ENCODE data around the gene ABRACL.

DNA sequence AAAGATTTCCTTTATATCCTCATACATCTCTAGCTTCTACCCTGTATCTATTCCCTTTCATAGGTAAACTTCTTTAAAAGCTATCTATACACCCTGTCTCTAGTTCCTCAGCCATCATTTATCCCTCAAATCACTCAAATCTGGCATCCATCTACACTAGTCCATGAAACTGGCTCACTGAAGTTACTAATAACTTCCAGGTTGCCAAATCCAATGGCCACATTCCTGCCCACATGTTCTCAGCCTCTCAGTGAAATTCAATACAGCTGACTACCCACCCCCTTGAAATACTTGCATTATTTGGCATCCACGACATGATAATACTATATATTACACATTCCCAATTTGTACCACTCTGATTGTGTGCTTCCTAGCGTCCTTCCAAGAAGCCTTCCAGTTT is 49.2 kb upstream of the ABRACL start:
- no peak for TF ChIP-seq GLIS3 (CRISPR knock-in tag; IDR thresholded peaks at IDR 0.05)
- TF ChIP-seq, protein P1, sequence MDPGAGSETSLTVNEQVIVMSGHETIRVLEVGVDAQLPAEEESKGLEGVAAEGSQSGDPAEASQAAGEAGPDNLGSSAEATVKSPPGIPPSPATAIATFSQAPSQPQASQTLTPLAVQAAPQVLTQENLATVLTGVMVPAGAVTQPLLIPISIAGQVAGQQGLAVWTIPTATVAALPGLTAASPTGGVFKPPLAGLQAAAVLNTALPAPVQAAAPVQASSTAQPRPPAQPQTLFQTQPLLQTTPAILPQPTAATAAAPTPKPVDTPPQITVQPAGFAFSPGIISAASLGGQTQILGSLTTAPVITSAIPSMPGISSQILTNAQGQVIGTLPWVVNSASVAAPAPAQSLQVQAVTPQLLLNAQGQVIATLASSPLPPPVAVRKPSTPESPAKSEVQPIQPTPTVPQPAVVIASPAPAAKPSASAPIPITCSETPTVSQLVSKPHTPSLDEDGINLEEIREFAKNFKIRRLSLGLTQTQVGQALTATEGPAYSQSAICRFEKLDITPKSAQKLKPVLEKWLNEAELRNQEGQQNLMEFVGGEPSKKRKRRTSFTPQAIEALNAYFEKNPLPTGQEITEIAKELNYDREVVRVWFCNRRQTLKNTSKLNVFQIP (CRISPR knock-in tag; IDR thresholded peaks at IDR 0.05; ENCODE audit: borderline replicate concordance, low read depth) = no peak
- no peak for TF ChIP-seq RARB (CRISPR knock-in tag; IDR thresholded peaks at IDR 0.05)
- TF ChIP-seq TCF4 (CRISPR knock-in tag; IDR thresholded peaks at IDR 0.05; ENCODE audit: borderline replicate concordance) = no peak
- no peak for TF ChIP-seq TSHZ2 (CRISPR knock-in tag; IDR thresholded peaks at IDR 0.05)
- no peak for TF ChIP-seq ZNF565 (CRISPR knock-in tag; conservative IDR thresholded peaks at IDR 0.05; ENCODE audit: low read depth)
- no peak for TF ChIP-seq CREB5 (CRISPR knock-in tag; IDR thresholded peaks at IDR 0.05; ENCODE audit: low read depth)
- TF ChIP-seq ZFP3 (CRISPR knock-in tag; IDR thresholded peaks at IDR 0.05) = no peak
- TF ChIP-seq ZFP30 (CRISPR knock-in tag; IDR thresholded peaks at IDR 0.05) = no peak
- TF ChIP-seq, protein P2, sequence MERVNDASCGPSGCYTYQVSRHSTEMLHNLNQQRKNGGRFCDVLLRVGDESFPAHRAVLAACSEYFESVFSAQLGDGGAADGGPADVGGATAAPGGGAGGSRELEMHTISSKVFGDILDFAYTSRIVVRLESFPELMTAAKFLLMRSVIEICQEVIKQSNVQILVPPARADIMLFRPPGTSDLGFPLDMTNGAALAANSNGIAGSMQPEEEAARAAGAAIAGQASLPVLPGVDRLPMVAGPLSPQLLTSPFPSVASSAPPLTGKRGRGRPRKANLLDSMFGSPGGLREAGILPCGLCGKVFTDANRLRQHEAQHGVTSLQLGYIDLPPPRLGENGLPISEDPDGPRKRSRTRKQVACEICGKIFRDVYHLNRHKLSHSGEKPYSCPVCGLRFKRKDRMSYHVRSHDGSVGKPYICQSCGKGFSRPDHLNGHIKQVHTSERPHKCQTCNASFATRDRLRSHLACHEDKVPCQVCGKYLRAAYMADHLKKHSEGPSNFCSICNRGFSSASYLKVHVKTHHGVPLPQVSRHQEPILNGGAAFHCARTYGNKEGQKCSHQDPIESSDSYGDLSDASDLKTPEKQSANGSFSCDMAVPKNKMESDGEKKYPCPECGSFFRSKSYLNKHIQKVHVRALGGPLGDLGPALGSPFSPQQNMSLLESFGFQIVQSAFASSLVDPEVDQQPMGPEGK (CRISPR knock-in tag; IDR thresholded peaks at IDR 0.05; ENCODE audit: borderline replicate concordance) = no peak
- no peak for TF ChIP-seq ARNTL (CRISPR knock-in tag; IDR thresholded peaks at IDR 0.05; ENCODE audit: borderline replicate concordance, low read depth)
- TF ChIP-seq ZNF8 (CRISPR knock-in tag; IDR thresholded peaks at IDR 0.05) = no peak
- no peak for TF ChIP-seq PPARA (CRISPR knock-in tag; IDR thresholded peaks at IDR 0.05; ENCODE audit: borderline replicate concordance)
